ENCODE data around the gene GMIP.
A peak's percentile ranks its signal among the peaks of the same experiment; 100 is the strongest.
"Not testable (repeated sequence)": the region's sequence is repeated elsewhere in the genome, so short reads cannot be mapped to it uniquely, and the experiment has no call there.

The GMIP gene

DNA sequence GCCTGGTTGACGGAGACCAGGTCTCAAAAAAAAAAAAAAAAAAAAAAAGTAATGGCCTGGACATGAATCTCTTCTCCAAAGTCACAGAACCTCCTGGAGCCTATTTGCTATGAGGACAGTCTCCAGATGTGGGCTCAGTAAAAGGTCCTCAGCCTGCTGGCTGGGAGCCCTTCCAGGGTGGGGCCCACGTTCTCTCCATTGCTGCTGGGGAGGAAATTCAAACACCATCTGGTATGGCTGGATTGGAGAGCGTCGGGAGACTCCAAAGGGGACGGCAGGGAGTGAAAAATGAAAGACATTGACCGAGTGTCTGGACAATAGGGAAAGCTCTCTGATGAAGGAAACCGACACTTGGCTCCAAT lies 23.6 kb downstream of the GMIP start:
- DNase-seq = no peak
- in situ Hi-C loops (cut with HindIII; ENCODE audit: low pct_ligation_motif_present, low pct_unique_long_range_greater_than_20kb, low sequenced_read_pairs) = no loop called here

DNA sequence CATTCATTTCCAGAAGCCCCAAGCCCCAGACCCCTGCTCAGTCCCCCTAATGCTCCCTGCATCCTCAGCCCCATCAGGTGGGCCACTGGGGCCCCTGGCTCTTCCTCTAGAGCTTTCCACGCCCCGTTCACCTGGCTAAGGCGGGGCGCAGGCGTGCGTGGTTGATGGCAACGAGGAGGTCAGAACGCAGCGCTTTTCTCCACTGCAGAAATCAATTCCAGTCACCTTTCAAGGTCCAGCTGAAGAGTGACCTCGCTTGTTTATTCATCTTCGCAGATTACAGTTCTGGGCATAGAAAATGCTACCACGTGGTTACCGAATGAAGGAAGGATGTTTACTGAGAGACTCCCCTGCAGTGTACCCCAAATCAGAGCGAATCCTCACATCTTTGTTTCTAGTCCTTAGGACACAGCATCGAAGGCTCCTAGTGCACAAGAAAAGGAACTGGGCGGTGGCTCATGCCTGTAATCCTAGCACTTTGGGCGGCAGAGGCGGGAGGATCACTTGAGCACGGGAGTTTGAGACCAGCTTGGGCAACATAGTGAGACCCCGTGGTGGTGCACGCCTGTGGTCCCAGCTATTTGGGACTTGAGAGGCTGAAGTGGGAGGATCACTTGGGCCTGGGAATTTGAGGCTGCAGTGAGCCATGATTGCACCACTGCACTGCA lies 24.1 kb downstream of the GMIP start:
- in situ Hi-C loops (cut with HindIII; ENCODE audit: low pct_ligation_motif_present, low pct_unique_long_range_greater_than_20kb, low sequenced_read_pairs) = no loop called here
- DNase-seq = no peak

- DNase-seq = peak; percentile 84
- in situ Hi-C loops (cut with HindIII; ENCODE audit: low pct_ligation_motif_present, low pct_unique_long_range_greater_than_20kb, low sequenced_read_pairs) = no loop called here
These were observed 25.0 kb downstream of the GMIP start, which contains the start of gene PBX4 for GRCh38 chr19:19618219-19619051. Gene PBX4, minus strand, starts transcription at chr19:19618687. Its CDS starts 58 bp downstream, at chr19:19618629.

DNA sequence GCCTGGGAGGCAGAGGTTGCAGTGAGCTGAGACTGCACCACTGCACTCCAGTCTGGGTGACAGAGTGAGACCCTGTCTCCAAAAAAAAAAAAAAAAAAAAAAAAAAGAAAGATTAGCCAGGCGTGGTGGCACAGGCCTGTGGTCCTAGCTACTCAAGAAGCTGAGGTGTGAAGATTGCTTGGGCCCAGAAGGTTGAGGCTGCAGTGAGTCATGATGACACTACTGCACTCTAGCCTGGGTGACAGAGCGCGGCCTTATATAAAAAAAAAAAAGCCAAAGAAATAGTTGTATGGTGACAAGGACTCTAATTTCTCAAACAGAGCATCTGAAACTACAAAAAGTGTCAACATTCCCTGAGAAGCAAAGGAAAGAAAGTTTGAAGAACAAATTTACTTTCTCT lies 28.4 kb downstream of the GMIP start:
- peak; percentile 23 for DNase-seq
- in situ Hi-C loops (cut with HindIII; ENCODE audit: low pct_ligation_motif_present, low pct_unique_long_range_greater_than_20kb, low sequenced_read_pairs) = no loop called here

GRCh38 chr19:19613506-19613905 lies 30.0 kb downstream of the GMIP start:
- no peak for DNase-seq
- in situ Hi-C loops (cut with HindIII; ENCODE audit: low pct_ligation_motif_present, low pct_unique_long_range_greater_than_20kb, low sequenced_read_pairs) = no loop called here

- DNase-seq = no peak
- in situ Hi-C loops (cut with HindIII; ENCODE audit: low pct_ligation_motif_present, low pct_unique_long_range_greater_than_20kb, low sequenced_read_pairs) = no loop called here
These were observed 32.9 kb downstream of the GMIP start for GRCh38 chr19:19610376-19611202.

GRCh38 chr19:19606686-19607085 lies 36.8 kb downstream of the GMIP start:
- DNase-seq; in situ Hi-C loops (cut with HindIII; ENCODE audit: low pct_ligation_motif_present, low pct_unique_long_range_greater_than_20kb, low sequenced_read_pairs): not testable (repeated sequence)

DNA sequence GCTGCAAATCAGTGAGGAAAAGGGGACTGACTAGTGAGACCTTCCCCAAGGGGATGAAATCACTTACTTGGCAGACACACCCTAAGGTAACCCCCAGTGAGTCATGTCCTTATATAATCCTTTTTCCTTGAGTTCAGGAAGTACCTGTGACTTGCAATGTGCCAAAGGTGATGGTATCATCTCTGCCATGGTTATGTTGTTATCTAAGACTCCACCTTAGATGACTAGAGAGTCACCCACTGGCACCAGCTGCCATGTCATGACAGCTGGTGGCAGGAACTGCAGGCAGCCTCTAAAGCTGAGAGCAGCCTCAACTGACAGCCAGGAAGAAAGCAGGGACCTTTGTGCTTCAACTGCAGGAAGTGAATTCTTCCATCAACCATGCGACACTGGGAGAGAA lies 37.4 kb downstream of the GMIP start:
- in situ Hi-C loops (cut with HindIII; ENCODE audit: low pct_ligation_motif_present, low pct_unique_long_range_greater_than_20kb, low sequenced_read_pairs) = no loop called here
- no peak for DNase-seq

- in situ Hi-C loops (cut with HindIII; ENCODE audit: low pct_ligation_motif_present, low pct_unique_long_range_greater_than_20kb, low sequenced_read_pairs) = no loop called here
- DNase-seq = no peak
These were observed 40.6 kb downstream of the GMIP start for GRCh38 chr19:19602713-19603324.

DNA sequence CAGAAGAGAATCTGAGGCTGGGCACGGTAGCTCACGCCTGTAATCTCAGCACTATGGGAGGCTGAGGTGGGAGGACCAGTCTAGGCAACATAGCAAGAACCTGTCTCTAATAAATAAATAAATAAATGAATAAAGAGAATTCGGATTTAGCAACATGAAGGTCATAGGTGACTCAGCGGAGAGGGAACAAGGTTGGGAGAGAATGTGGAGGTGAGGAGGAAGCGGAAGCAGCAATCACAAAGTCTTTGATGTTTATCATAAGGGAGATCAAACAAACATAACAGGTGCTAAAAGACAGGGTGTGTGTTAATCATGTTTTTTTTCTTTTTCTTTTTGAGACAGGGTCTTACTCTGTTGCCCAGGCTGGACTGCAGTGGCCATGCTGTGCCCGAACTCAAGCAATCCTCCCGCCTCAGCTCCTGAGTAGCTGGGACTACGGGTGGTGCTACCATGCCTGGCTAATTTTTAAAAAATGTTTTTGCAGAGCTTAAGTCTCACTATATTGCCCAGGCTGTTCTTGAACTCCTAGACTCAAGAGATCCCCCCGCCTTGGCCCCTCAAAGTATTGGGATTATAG lies 41.2 kb downstream of the GMIP start:
- no peak for DNase-seq
- in situ Hi-C loops (cut with HindIII; ENCODE audit: low pct_ligation_motif_present, low pct_unique_long_range_greater_than_20kb, low sequenced_read_pairs) = no loop called here

GRCh38 chr19:19600793-19601330 lies 42.6 kb downstream of the GMIP start:
- no peak for DNase-seq
- in situ Hi-C loops (cut with HindIII; ENCODE audit: low pct_ligation_motif_present, low pct_unique_long_range_greater_than_20kb, low sequenced_read_pairs) = no loop called here

GRCh38 chr19:19598728-19599451 lies 44.6 kb downstream of the GMIP start:
- DNase-seq; in situ Hi-C loops (cut with HindIII; ENCODE audit: low pct_ligation_motif_present, low pct_unique_long_range_greater_than_20kb, low sequenced_read_pairs): not testable (repeated sequence)

- in situ Hi-C loops (cut with HindIII; ENCODE audit: low pct_ligation_motif_present, low pct_unique_long_range_greater_than_20kb, low sequenced_read_pairs) = no loop called here
These were observed 45.6 kb downstream of the GMIP start for GRCh38 chr19:19597809-19598306.

GRCh38 chr19:19595171-19595701 lies 48.2 kb downstream of the GMIP start:
- DNase-seq = no peak
- in situ Hi-C loops (cut with HindIII; ENCODE audit: low pct_ligation_motif_present, low pct_unique_long_range_greater_than_20kb, low sequenced_read_pairs) = no loop called here

More at GRCh38 chr19:19597809-19598306, 45.6 kb downstream of the GMIP start:
- DNase-seq = no peak

- no peak for DNase-seq
- in situ Hi-C loops (cut with HindIII; ENCODE audit: low pct_ligation_motif_present, low pct_unique_long_range_greater_than_20kb, low sequenced_read_pairs) = no loop called here
These were observed 49.1 kb downstream of the GMIP start for GRCh38 chr19:19594381-19594780.

DNA sequence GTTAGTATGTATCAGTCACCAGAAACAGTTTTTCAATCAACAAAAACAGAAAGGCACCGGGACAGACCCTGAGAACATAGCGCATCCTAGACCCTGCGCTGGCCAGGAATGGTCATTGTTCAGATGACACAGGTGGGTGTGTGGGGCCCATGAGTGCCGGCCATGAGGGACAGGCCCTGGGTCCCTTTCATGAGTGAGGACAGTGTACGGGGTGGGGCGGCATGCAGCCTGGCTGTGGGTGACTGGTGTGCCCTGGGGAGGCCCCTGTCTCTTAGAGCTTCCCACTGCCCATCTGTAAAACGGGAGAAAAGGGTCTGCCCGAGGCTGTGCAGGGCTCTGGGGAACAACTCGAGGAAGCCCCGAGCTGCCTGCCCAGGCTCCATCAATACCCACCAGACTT lies 50.8 kb downstream of the GMIP start:
- in situ Hi-C loops (cut with HindIII; ENCODE audit: low pct_ligation_motif_present, low pct_unique_long_range_greater_than_20kb, low sequenced_read_pairs) = no loop called here

GRCh38 chr19:19591133-19591825 lies 52.2 kb downstream of the GMIP start:
- DNase-seq = peak; percentile 15
- in situ Hi-C loops (cut with HindIII; ENCODE audit: low pct_ligation_motif_present, low pct_unique_long_range_greater_than_20kb, low sequenced_read_pairs) = no loop called here

More for the DNA sequence above, 50.8 kb downstream of the GMIP start:
- DNase-seq = no peak
